GM12878 (cell line): ENCODE results near the gene POC1B. TPM values are rescaled to one million over a fixed set of nuclear protein-coding genes. Genes with fewer than 3 reads are reported as not detected.

Source experiments
- ATAC-seq: fragments of 200-7000 bp; cut with Tn5 transposase; 3 replicates; pipeline ENCODE4 v1.9.1; 2020; ENCODE audit warnings: mild to moderate bottlenecking, moderate library complexity
- BruUV-seq: library from RNA; stranded (reverse); fragments of 400-500 nt; replicated peaks from 2 replicates; lab custom pipeline; 2021; lab: Mats Ljungman, UMichigan
- CTCF ChIA-PET: fragments of 300-600 bp; sonication (Branson Sonifier 250); formaldehyde crosslinking; extraction: SDS; loops from one replicate; lab custom pipeline; 2021; ENCODE audit warnings: inconsistent platforms; lab: Yijun Ruan, JAX
- POLR2A ChIA-PET: fragments of 350-600 bp; formaldehyde crosslinking; extraction: SDS; loops from one replicate; lab custom pipeline; 2021; ENCODE audit warnings: inconsistent platforms; lab: Charles Lee
- RAD21 ChIA-PET: fragments of 300-600 bp; sonication (Branson Sonifier 250); formaldehyde crosslinking; loops from one replicate; lab custom pipeline; 2023; ENCODE audit warnings: antibody characterized with exemption; ENCODE audit not compliant: unreplicated experiment; lab: Charles Lee
- SMC1A ChIA-PET: fragments of 300-600 bp; sonication (Branson Sonifier 250); formaldehyde crosslinking; loops from one replicate; lab custom pipeline; 2023; ENCODE audit not compliant: unreplicated experiment, uncharacterized antibody; lab: Charles Lee
- DNase-seq: peaks from one replicate; pipeline ENCODE4 v3.0.0-alpha.2; 2011; ENCODE audit warnings: low read depth, low spot score
- FAIRE-seq: peaks from 3 replicates; lab custom pipeline; 2011; peaks lifted over from hg19 to GRCh38; lab: Jason Lieb, UNC
- H2AFZ ChIP-seq: 2 replicates; pipeline ENCODE4 v1.6.0; 2011; ENCODE audit warnings: low read depth, low read length, control low read depth; ENCODE audit not compliant: control insufficient read depth
- H3K27ac ChIP-seq: 2 replicates; pipeline ENCODE4 v1.5.1; 2011; ENCODE audit warnings: control low read depth; ENCODE audit not compliant: control insufficient read depth, insufficient read depth
- H3K27me3 ChIP-seq, 2 experiments: replicated peaks in 1 of 2; 2 replicates each; pipeline versions ENCODE4 v1.6.0 to v1.6.1; 2011; ENCODE audit warnings: low read length in 1 of 2; ENCODE audit not compliant: control insufficient read depth in 2 of 2, insufficient read depth in 2 of 2
- H3K36me3 ChIP-seq, 2 experiments: 2 replicates each; pipeline ENCODE4 v1.5.1; 2011; ENCODE audit warnings: low read length in 1 of 2; ENCODE audit not compliant: control insufficient read depth in 2 of 2, insufficient read depth in 2 of 2
- H3K4me1 ChIP-seq: 2 replicates; pipeline ENCODE4 v1.6.1; 2011; ENCODE audit warnings: mild to moderate bottlenecking, low read length, moderate library complexity, mixed read lengths; ENCODE audit not compliant: control insufficient read depth, insufficient read depth
- H3K4me2 ChIP-seq: 2 replicates; pipeline ENCODE4 v1.6.0; 2011; ENCODE audit warnings: control low read depth; ENCODE audit not compliant: control insufficient read depth, insufficient read depth
- H3K4me3 ChIP-seq: fragments of 200-600 bp; sonication (generic); 2 replicates; pipeline ENCODE4 v1.5.1; 2016
- H3K79me2 ChIP-seq: 2 replicates; pipeline ENCODE4 v1.6.0; 2011; ENCODE audit warnings: low read length; ENCODE audit not compliant: control insufficient read depth, insufficient read depth
- H3K9ac ChIP-seq: 2 replicates; pipeline ENCODE4 v1.8.0; 2011; ENCODE audit warnings: low read length, control low read depth, mixed read lengths; ENCODE audit not compliant: control insufficient read depth, insufficient read depth
- H3K9me3 ChIP-seq: replicated peaks from 3 replicates; pipeline ENCODE4 v1.5.1; 2011; ENCODE audit warnings: mild to moderate bottlenecking, low read length; ENCODE audit not compliant: control insufficient read depth, insufficient read depth
- H4K20me1 ChIP-seq: 2 replicates; pipeline ENCODE4 v1.6.0; 2011; ENCODE audit not compliant: control insufficient read depth, insufficient read depth
- ATF3 ChIP-seq: IDR thresholded peaks from 2 replicates; pipeline ENCODE4 v1.6.1; 2011; ENCODE audit warnings: low read depth, mild to moderate bottlenecking, low read length, moderate library complexity, borderline replicate concordance; ENCODE audit errors: extremely low read depth
- JUNB ChIP-seq: IDR thresholded peaks from 2 replicates; pipeline ENCODE4 v1.6.1; 2016; ENCODE audit warnings: antibody characterized with exemption, mild to moderate bottlenecking
- NR2C1 ChIP-seq: fragments of 450-650 bp; IDR thresholded peaks from 2 replicates; pipeline ENCODE4 v1.6.1; 2017; ENCODE audit warnings: antibody characterized with exemption, mild to moderate bottlenecking, moderate library complexity
- NR2C2 ChIP-seq: IDR thresholded peaks from 2 replicates; pipeline ENCODE4 v1.6.1; 2011; ENCODE audit warnings: borderline replicate concordance, low read depth; ENCODE audit not compliant: control insufficient read depth, insufficient read length
- PAX5 ChIP-seq: IDR thresholded peaks from 2 replicates; pipeline ENCODE4 v1.6.1; 2011; ENCODE audit warnings: low read depth, low read length, borderline replicate concordance
- RUNX3 ChIP-seq: IDR thresholded peaks from 2 replicates; pipeline ENCODE4 v1.6.1; 2012; ENCODE audit warnings: low read length, inconsistent platforms
- SMAD5 ChIP-seq: IDR thresholded peaks from 2 replicates; pipeline ENCODE4 v1.6.1; 2016; ENCODE audit warnings: antibody characterized with exemption, low read depth
- TCF12 ChIP-seq: IDR thresholded peaks from 2 replicates; pipeline ENCODE4 v1.6.1; 2011; ENCODE audit warnings: low read depth, mild to moderate bottlenecking, low read length
- ZNF687 ChIP-seq: fragments of 450-650 bp; IDR thresholded peaks from 2 replicates; pipeline ENCODE4 v1.6.1; 2017; ENCODE audit warnings: mild to moderate bottlenecking, moderate library complexity
- WGBS: methylation state at CpG from one replicate; pipeline ENCODE4 v1.1.6; 2016; ENCODE audit warnings: low lambda C conversion rate; ENCODE audit not compliant: insufficient replicate concordance, insufficient coverage; ENCODE audit errors: missing lambda C conversion rate; 5-methylcytosine and 5-hydroxymethylcytosine counted together
- in situ Hi-C: fragments of 300-500 bp; cut with MboI; formaldehyde crosslinking; loops from 9 replicates; pipeline ENCODE4 v1.14.3; 2018; ENCODE audit warnings: mixed read lengths
- intact Hi-C: fragments of 100-400 bp; cut with micrococcal nuclease; formaldehyde crosslinking; loops from one replicate; pipeline ENCODE4 v1.14.2; 2022; ENCODE audit not compliant: unreplicated experiment
- polyA plus RNA-seq, 11 experiments: library from polyadenylated mRNA; depleted of rRNA in 4 of 11; unstranded in 6 of 11; stranded (reverse) in 5 of 11; fragments of >200 nt; fragmentation: Nextera tagmentation in 4 of 11; fragmentation: Illumina TruSeq in 1 of 11; extraction: Ambion mirVana in 4 of 11; extraction: Trizol in 1 of 11; gene quantifications; 1 replicate in 1 of 11; 2 replicates in 10 of 11; pipeline versions ENCODE4 v1.2.1 to v1.2.3, GENCODE V29; 2011 to 2016; ENCODE audit warnings: inconsistent platforms in 2 of 11, missing spikeins in 2 of 11, low read depth in 1 of 11
- total RNA-seq, 4 experiments: library from RNA; depleted of rRNA in 3 of 4; stranded (reverse); fragments of >200 nt in 3 of 4; fragmentation: Illumina TruSeq in 1 of 4; extraction: Trizol in 1 of 4; gene quantifications; 2 replicates each; pipeline versions ENCODE4 v1.2.1 to v1.2.3, GENCODE V29; 2013 to 2021

The POC1B gene
- total and polyA plus RNA-seq, 10 of the 15 experiments (the other 5 are each of a cell fraction or from before 2014, with no cell fraction given): 4.4 to 17.8 (median 11.3) TPM

GRCh38 chr12:89427508-89428156 lies 98.2 kb downstream of the POC1B start:
- FAIRE-seq (no peak), DNase-seq (peak; percentile 7), ATAC-seq (peak; percentile 86)
- intact Hi-C loops (no loop called here), in situ Hi-C loops (no loop called here)
- Histone ChIP-seq H4K20me1 (no peaks in the 10 kb centered on the region), H3K79me2 (no peaks in the 10 kb centered on the region), H3K4me2 (peak overlapping the region; percentile 60; the same call in 1 of the 2 replicates), H3K9ac (no peak overlapping the region), H3K36me3 (peaks cover 0 to 3% of the 10 kb centered on the region in 2 experiments; a peak in 1 of 4 replicates), H3K4me1 (peaks cover 5% of the 10 kb centered on the region; the same call in 1 of the 2 replicates), H3K27ac (no peak overlapping the region), H2AFZ (no peak overlapping the region), H3K4me3 (no peak overlapping the region), H3K9me3 (no peaks in the 10 kb centered on the region), H3K27me3 (no peaks in the 10 kb centered on the region)
- POLR2A ChIA-PET: no interaction called here
- RAD21 ChIA-PET: no interaction called here
- no peak for TF ChIP-seq PAX5
- TF ChIP-seq RUNX3: peak; percentile 33; the same call in 1 of the 2 replicates
- SMC1A ChIA-PET: interaction anchor here (0.8 to 1.2 kb wide), 2 partner anchors 23 to 408 kb away, joined by 3 to 4 read pairs; no protein-coding TSS in a partner anchor
- BruUV-seq: no TSS peak
- WGBS: 3% methylated on average over 3 of the region's 3 CpGs
- CTCF ChIA-PET: interaction anchor here (0.6 to 1.7 kb wide), 5 partner anchors 8 to 870 kb away, joined by 3 to 4 read pairs (median 3); no protein-coding TSS in a partner anchor

- in situ Hi-C loops: no loop called here
- ChIA-PET RAD21 (no interaction called here), POLR2A (no interaction called here), SMC1A (interaction anchor here (0.8 to 1.6 kb wide), 2 partner anchors 15 to 779 kb away, joined by 3 read pairs; no protein-coding TSS in a partner anchor), CTCF (no interaction called here)
- BruUV-seq: no TSS peak
- Histone ChIP-seq H3K36me3 (peaks cover 0 to 3% of the 10 kb centered on the region in 2 experiments; a peak in 1 of 4 replicates), H3K4me1 (peaks cover 5% of the 10 kb centered on the region; the same call in 1 of the 2 replicates), H3K27me3 (no peaks in the 10 kb centered on the region), H3K4me3 (no peak overlapping the region), H2AFZ (no peak overlapping the region), H3K9ac (no peak overlapping the region), H3K9me3 (no peaks in the 10 kb centered on the region), H3K4me2 (no peak overlapping the region), H4K20me1 (no peaks in the 10 kb centered on the region), H3K79me2 (no peaks in the 10 kb centered on the region), H3K27ac (no peak overlapping the region)
- no peak for FAIRE-seq
- 97% methylated on average over 2 of the region's 2 CpGs for WGBS
- ATAC-seq: no peak
- DNase-seq: no peak
- intact Hi-C loops: no loop called here
- TF ChIP-seq NR2C1 (no peak), ZNF687 (no peak), ATF3 (no peak), NR2C2 (no peak), JUNB (no peak), SMAD5 (no peak), TCF12 (no peak)
Measured at GRCh38 chr12:89424846-89425245, 101.0 kb downstream of the POC1B start.
